GM23248 (cell line): ENCODE data around the gene NEURL2.

ENCODE experiments used
- EZH2 ChIP-seq: fragments of 200-600 bp; sonication (generic); IDR thresholded peaks from 2 replicates; pipeline ENCODE4 v1.6.1; 2018; ENCODE audit warnings: antibody characterized with exemption, mild to moderate bottlenecking; ENCODE audit not compliant: insufficient read depth, poor library complexity, severe bottlenecking
- EZH2phosphoT487 ChIP-seq: fragments of 200-600 bp; sonication (generic); IDR thresholded peaks from 2 replicates; pipeline ENCODE4 v1.6.1; 2018; ENCODE audit warnings: antibody characterized with exemption, moderate library complexity, mild to moderate bottlenecking, low read depth; ENCODE audit not compliant: insufficient read depth

GRCh38 chr20:45898285-45898684 lies 7.3 kb upstream of the NEURL2 start:
- no peak for TF ChIP-seq EZH2
- TF ChIP-seq EZH2phosphoT487, result no peak
